ENCODE data around the gene CORO1C. TPM values are rescaled to one million over a fixed set of nuclear protein-coding genes. Genes with fewer than 3 reads are reported as not detected.
A peak's percentile ranks its signal among the peaks of the same experiment; 100 is the strongest.

Gene CORO1C
- total RNA-seq, 2 donors from 2014 or later: 61.5 to 87.5 TPM

DNA sequence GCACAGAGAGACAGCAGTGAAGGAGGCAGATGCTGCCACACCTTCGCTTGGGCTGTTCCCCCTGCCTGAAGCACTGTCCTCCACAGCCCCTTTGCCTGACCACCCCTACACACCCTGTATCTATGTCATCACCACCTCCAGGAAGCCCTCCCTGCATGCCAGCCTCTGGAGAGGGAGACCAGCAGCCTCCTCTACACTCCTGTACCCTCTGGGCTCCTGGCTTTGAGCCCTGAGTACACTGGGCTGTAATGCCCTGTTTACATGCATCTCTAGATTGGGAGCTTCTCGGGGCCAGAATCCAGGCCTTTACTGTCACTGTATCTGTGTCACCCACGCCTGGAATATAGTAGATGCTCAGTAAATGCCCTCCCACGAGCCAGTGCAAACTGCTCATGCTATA is 127.6 kb downstream of the CORO1C start:
- H3K27ac Mint-ChIP-seq: no peak overlapping the region
- H3K36me3 Mint-ChIP-seq: no peaks in the 10 kb centered on the region
- no peaks in the 10 kb centered on the region for H3K9me3 Mint-ChIP-seq
- DNase-seq (ENCODE audit: low spot score in 2 of 2) (no peak), ATAC-seq (no peak)

DNA sequence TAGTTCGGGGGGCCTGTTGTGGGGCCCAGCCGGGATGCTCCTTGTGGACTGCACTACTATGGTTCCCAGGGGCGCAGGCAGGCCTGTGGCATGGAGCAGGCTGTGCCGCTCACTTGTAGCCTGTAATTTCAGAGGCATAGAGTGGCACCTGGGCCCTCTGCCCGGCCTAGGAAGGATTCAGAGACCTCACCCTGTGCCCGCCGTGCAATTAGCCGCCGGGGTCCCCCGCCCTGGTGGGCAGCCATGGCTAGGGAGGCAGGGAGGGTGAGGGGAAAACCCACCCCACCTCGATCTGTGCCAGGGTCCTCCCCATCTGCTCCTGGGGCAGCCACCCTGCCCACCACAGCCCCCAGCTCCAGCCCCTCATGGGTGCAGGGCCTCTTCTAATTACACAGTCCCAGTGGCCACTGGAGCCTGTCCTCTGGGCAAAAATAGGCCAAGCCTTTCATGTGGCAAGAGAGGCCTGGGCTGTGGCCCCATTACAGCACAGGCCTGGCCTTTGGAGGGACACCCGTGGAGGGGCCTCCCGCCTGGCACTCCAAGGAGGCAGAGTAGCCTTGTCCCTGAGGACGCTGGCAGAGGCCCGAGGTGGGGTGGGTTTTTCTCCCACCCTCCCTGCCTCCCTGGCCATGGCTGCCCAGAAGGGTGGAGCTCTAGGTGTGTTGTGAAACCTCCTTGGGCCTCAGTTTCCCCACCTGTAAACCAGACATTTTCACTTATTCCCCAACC is 128.2 kb downstream of the CORO1C start:
- ATAC-seq (no peak), DNase-seq (ENCODE audit: low spot score in 2 of 2) (no peak)
- H3K27ac Mint-ChIP-seq: no peak overlapping the region
- no peaks in the 10 kb centered on the region for H3K9me3 Mint-ChIP-seq
- H3K36me3 Mint-ChIP-seq: no peaks in the 10 kb centered on the region

- Mint-ChIP-seq H3K9me3 (no peaks in the 10 kb centered on the region), H3K27ac (no peak overlapping the region), H3K36me3 (no peaks in the 10 kb centered on the region)
- DNase-seq (ENCODE audit: low spot score in 2 of 2) (no peak), ATAC-seq (no peak)
These were observed 129.1 kb downstream of the CORO1C start for GRCh38 chr12:108602209-108602705.

GRCh38 chr12:108600702-108601007 is 130.7 kb downstream of the CORO1C start:
- no peak for ATAC-seq
- DNase-seq (ENCODE audit: low spot score in 2 of 2): no peak
- Mint-ChIP-seq H3K9me3 (no peaks in the 10 kb centered on the region), H3K27ac (no peak overlapping the region), H3K36me3 (no peaks in the 10 kb centered on the region)

- Mint-ChIP-seq H3K36me3 (no peaks in the 10 kb centered on the region), H3K9me3 (no peaks in the 10 kb centered on the region), H3K27ac (peak overlapping the region in 1 of 2 donors; percentile 57)
- ATAC-seq (no peak), DNase-seq (ENCODE audit: low spot score in 2 of 2) (no peak)
These were observed 131.2 kb downstream of the CORO1C start for GRCh38 chr12:108599948-108600701.

DNA sequence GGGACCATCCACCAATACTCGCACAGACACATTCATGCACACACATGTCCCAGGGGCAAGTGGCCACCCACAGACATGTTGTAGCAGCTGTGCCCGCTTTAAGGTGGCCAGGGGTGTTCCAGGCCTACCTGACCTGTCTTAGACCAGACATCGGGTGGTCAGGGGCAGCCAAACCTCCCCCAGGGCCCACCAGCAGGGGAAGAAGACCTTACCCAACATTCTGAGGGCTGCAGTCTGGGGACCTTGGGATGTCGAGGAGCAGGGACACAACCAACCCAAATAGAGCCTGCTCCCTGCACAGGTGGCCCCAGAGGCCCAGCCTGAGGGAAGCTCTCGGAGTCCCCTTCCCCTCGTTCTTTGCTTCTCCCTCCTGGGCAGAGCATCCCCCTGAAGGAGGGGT is 131.8 kb downstream of the CORO1C start:
- Mint-ChIP-seq H3K27ac (no peak overlapping the region), H3K36me3 (no peaks in the 10 kb centered on the region), H3K9me3 (no peaks in the 10 kb centered on the region)
- ATAC-seq (no peak), DNase-seq (ENCODE audit: low spot score in 2 of 2) (no peak)

DNA sequence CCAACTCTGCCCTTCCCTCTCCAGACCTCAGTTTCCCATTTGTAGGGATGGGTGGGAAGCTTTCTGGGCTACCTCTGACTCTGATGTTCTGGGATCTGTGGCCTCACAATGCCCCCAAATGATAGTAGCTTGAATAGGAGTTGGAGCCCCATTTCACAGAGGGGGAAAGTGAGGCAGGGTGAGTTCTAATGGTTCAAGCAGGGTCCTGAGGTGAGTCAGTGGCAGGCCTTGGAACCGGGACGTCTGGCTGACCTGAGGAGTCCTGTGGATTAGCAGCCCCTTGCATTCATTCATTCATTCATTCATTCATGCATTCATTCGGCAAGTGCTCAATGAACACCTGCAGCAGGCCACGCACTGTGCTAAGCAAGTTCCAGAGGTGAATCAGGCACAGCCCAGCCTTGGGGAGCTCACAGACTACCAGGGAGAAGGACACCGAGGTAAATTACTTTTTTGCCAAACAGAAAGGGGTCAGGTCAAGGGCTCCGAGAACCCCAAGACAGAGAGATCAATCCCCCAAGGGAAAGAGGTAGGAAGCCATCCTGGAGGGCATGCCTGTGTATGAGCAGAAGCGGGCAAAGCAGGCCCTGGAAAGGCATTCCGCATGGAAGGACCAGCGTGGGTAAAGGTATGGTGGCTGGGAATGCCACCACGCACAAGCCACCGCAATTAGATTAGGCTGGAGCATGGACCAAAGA is 132.6 kb downstream of the CORO1C start:
- ATAC-seq (no peak), DNase-seq (ENCODE audit: low spot score in 2 of 2) (no peak)
- no peaks in the 10 kb centered on the region for H3K36me3 Mint-ChIP-seq
- no peak overlapping the region for H3K27ac Mint-ChIP-seq
- no peaks in the 10 kb centered on the region for H3K9me3 Mint-ChIP-seq

DNA sequence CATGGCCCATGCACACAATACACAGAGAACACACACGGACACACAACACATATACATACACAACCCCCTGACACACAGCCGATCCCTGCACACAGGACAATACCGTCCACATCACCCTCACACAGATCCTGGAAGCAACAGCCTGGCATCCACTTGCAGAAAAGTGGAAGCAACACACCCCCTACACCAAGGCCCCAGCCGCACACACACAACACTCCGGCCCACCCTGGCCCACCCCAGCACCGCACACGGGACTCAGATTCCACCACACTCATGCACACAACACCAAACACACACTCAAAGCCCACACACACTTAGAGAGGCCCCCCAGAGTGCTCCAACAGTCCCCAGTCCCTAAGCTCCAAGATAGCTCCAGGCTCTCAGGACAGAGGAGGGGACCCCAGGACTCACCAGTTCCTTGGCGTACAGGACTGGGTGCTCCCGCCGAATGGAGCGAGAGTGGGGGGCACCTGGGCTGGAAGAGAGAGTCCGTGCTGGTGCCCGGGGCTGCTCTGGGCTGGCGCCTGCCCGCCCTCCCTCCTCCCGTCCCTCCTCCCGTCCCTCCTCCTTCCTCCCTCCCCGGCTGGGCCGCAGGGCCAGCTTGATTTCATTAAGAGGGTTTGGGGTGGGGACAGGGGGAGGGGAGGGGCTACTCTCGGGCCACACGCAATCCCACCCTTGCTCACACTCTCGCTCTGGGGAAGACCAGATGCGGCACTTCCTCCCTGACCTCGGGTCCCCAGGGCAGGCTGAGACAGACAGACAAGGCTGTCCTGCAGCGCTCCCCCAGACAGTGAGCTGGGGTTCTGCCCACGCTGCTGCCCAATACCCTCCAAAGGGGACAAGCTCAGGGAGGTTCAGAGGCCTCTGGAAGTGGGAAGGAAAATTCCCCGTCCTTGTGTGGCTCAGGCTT is 133.5 kb downstream of the CORO1C start, which contains the start of gene TMEM119:
Gene TMEM119, minus strand, starts transcription at position 526 of the 913 bp plus-strand sequence. CDS start 5,701 bp downstream, outside the sequence.
- DNase-seq (ENCODE audit: low spot score in 2 of 2): no peak
- no peak for ATAC-seq
- no peaks in the 10 kb centered on the region for H3K9me3 Mint-ChIP-seq
- H3K36me3 Mint-ChIP-seq: no peaks in the 10 kb centered on the region
- H3K27ac Mint-ChIP-seq: no peak within 1 kb of the TSS

- no peak for ATAC-seq
- no peak overlapping the region for H3K27ac Mint-ChIP-seq
- no peaks in the 10 kb centered on the region for H3K9me3 Mint-ChIP-seq
- DNase-seq (ENCODE audit: low spot score in 2 of 2): no peak
- H3K36me3 Mint-ChIP-seq: no peaks in the 10 kb centered on the region
These were observed 134.3 kb downstream of the CORO1C start for GRCh38 chr12:108596854-108597558.

GRCh38 chr12:108595711-108596647 is 135.3 kb downstream of the CORO1C start:
- Mint-ChIP-seq H3K9me3 (no peaks in the 10 kb centered on the region), H3K27ac (no peak overlapping the region), H3K36me3 (no peaks in the 10 kb centered on the region)
- no peak for DNase-seq (ENCODE audit: low spot score in 2 of 2)
- ATAC-seq: no peak

Other genes starting within 250 kb of the CORO1C start
- 1 to 10 TPM; 2.3 to 8.4 TPM for gene FICD, start 216.2 kb downstream of the CORO1C start, total RNA-seq
- gene SART3, start 170.3 kb downstream of the CORO1C start, total RNA-seq: 100 to 1,000 TPM in 1 of 2 donors, 10 to 100 TPM in 1; 89.0 to 105 TPM
- 100 to 1,000 TPM in 1 of 2 donors, 10 to 100 TPM in 1; 53.6 to 158 TPM for gene ISCU, start 168.9 kb downstream of the CORO1C start, total RNA-seq
- gene TMEM119, start 133.4 kb downstream of the CORO1C start, total RNA-seq: under 1 TPM in 1 of 2 donors, not detected in 1; 0.09 TPM
- gene SELPLG, start 97.6 kb downstream of the CORO1C start, total RNA-seq: 10 to 100 TPM; 30.0 to 35.9 TPM
- 10 to 100 TPM; 25.3 to 36.0 TPM for gene SSH1, start 126.1 kb upstream of the CORO1C start, total RNA-seq
- gene DAO, start 148.6 kb upstream of the CORO1C start, total RNA-seq: not detected